ENCODE results near the gene VHLL.

GRCh38 chr1:156337888-156338179 is 38.7 kb upstream of the VHLL start:
- TF ChIP-seq AR (CRISPR knock-in tag; IDR thresholded peaks at IDR 0.05) (no peak), ZNF263 (CRISPR knock-in tag; IDR thresholded peaks at IDR 0.05; ENCODE audit: low read depth) (no peak), NR3C1 (CRISPR knock-in tag; conservative IDR thresholded peaks at IDR 0.05; ENCODE audit: low read depth) (no peak), CTCF (IDR thresholded peaks at IDR 0.05) (no peak), AFF4 (CRISPR knock-in tag; IDR thresholded peaks at IDR 0.05; ENCODE audit: borderline replicate concordance) (no peak), IRF1 (CRISPR knock-in tag; IDR thresholded peaks at IDR 0.05) (no peak), GABPB1 (CRISPR knock-in tag; IDR thresholded peaks at IDR 0.05) (no peak), ZNF138 (CRISPR knock-in tag; conservative IDR thresholded peaks at IDR 0.05) (no peak), E2F4 (CRISPR knock-in tag; IDR thresholded peaks at IDR 0.05; ENCODE audit: borderline replicate concordance, low read depth) (no peak), ZSCAN18 (CRISPR knock-in tag; IDR thresholded peaks at IDR 0.05) (no peak), ZNF423 (CRISPR knock-in tag; IDR thresholded peaks at IDR 0.05) (no peak), GTF2I (CRISPR knock-in tag; conservative IDR thresholded peaks at IDR 0.05) (no peak)

Measured in WTC11 (cell line).